ENCODE data around the gene ZP3. TPM values are rescaled to one million over a fixed set of nuclear protein-coding genes. Genes with fewer than 3 reads are reported as not detected.

The ZP3 gene
- total RNA-seq, 4 donors from 2014 or later = 0.46 to 1.0 TPM; not detected in 2

- TF ChIP-seq POLR2A (IDR thresholded peaks at IDR 0.05; ENCODE audit: low read depth) (no peak), POLR2AphosphoS5 (IDR thresholded peaks at IDR 0.05) (no peak), EP300 (IDR thresholded peaks at IDR 0.05) (no peak)
- TF ChIP-seq, protein P1, sequence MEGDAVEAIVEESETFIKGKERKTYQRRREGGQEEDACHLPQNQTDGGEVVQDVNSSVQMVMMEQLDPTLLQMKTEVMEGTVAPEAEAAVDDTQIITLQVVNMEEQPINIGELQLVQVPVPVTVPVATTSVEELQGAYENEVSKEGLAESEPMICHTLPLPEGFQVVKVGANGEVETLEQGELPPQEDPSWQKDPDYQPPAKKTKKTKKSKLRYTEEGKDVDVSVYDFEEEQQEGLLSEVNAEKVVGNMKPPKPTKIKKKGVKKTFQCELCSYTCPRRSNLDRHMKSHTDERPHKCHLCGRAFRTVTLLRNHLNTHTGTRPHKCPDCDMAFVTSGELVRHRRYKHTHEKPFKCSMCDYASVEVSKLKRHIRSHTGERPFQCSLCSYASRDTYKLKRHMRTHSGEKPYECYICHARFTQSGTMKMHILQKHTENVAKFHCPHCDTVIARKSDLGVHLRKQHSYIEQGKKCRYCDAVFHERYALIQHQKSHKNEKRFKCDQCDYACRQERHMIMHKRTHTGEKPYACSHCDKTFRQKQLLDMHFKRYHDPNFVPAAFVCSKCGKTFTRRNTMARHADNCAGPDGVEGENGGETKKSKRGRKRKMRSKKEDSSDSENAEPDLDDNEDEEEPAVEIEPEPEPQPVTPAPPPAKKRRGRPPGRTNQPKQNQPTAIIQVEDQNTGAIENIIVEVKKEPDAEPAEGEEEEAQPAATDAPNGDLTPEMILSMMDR (IDR thresholded peaks at IDR 0.05) = no peak
- no peak overlapping the region for H3K4me3 ChIP-seq
- intact Hi-C loops (cut with DNase I) = no loop called here
- 88% methylated on average over 9 of the region's 9 CpGs for WGBS
- DNase-seq (ENCODE audit: extremely low spot score) = no peak
- H3K4me1 ChIP-seq = no peaks in the 10 kb centered on the region
- no peaks in the 10 kb centered on the region for H3K9me3 ChIP-seq
- no peaks in the 10 kb centered on the region for H3K36me3 ChIP-seq
- no peak overlapping the region for H3K27ac ChIP-seq (replicated peaks in 1 of 4)
- no peaks in the 10 kb centered on the region for H3K27me3 ChIP-seq
Observed at GRCh38 chr7:76405738-76406137, 19.0 kb upstream of the ZP3 start.

- Histone ChIP-seq H3K36me3 (no peaks in the 10 kb centered on the region), H3K4me1 (no peaks in the 10 kb centered on the region), H3K27ac (replicated peaks in 1 of 4) (no peak overlapping the region), H3K9me3 (no peaks in the 10 kb centered on the region), H3K4me3 (no peak overlapping the region), H3K27me3 (no peaks in the 10 kb centered on the region)
- WGBS = 90% methylated on average over 4 of the region's 4 CpGs
- intact Hi-C loops (cut with DNase I) = no loop called here
- no peak for TF ChIP-seq EP300 (IDR thresholded peaks at IDR 0.05)
- DNase-seq (ENCODE audit: extremely low spot score) = no peak
Observed at GRCh38 chr7:76407718-76408117, 17.0 kb upstream of the ZP3 start.

- no peak for DNase-seq (ENCODE audit: extremely low spot score)
- Histone ChIP-seq H3K27ac (replicated peaks in 1 of 4) (no peak overlapping the region), H3K4me1 (no peaks in the 10 kb centered on the region), H3K36me3 (no peaks in the 10 kb centered on the region), H3K4me3 (no peak overlapping the region), H3K27me3 (no peaks in the 10 kb centered on the region), H3K9me3 (no peaks in the 10 kb centered on the region)
- TF ChIP-seq POLR2AphosphoS5 (IDR thresholded peaks at IDR 0.05) = no peak
- no peak for TF ChIP-seq EP300 (IDR thresholded peaks at IDR 0.05)
- TF ChIP-seq, protein P1 (IDR thresholded peaks at IDR 0.05) = no peak
- TF ChIP-seq POLR2A (IDR thresholded peaks at IDR 0.05; ENCODE audit: low read depth) = no peak
- intact Hi-C loops (cut with DNase I) = no loop called here
Observed at GRCh38 chr7:76408121-76408560, 16.6 kb upstream of the ZP3 start.

DNA sequence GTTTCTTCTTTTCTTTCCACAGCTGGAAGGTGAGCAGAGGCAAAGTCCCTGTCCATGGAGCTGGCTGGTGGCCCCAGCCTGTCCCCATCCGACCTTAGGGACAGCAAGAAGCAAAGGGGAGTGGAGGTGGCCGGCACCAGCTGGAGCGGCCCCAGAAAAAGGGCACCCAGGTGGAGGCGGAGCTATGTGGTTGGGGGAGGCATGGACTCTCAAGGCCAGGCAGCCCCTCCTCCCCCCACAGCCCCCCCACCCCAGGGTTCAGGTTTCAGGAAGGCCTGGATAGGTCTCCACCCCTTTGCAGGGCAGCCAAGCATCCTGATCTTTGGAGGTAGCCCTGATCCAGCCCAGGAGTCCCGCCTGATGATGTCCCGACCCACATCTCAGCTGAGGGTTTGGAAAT is 15.2 kb upstream of the ZP3 start, which contains the start of gene SSC4D:
SSC4D (minus strand) TSS at position 161 of the 400 bp plus-strand sequence. CDS start 5,258 bp downstream, outside the sequence.
- Histone ChIP-seq H3K36me3 (no peaks in the 10 kb centered on the region), H3K4me3 (no peak within 1 kb of the TSS), H3K27ac (replicated peaks in 1 of 4) (no peak within 1 kb of the TSS), H3K4me1 (no peaks in the 10 kb centered on the region), H3K9me3 (no peaks in the 10 kb centered on the region), H3K27me3 (no peaks in the 10 kb centered on the region)
- no peak for TF ChIP-seq POLR2A (IDR thresholded peaks at IDR 0.05; ENCODE audit: low read depth)
- TF ChIP-seq, protein P1 (IDR thresholded peaks at IDR 0.05) = no peak
- no peak for TF ChIP-seq EP300 (IDR thresholded peaks at IDR 0.05)
- no peak for TF ChIP-seq POLR2AphosphoS5 (IDR thresholded peaks at IDR 0.05)
- 75% methylated on average over 6 of the region's 6 CpGs for WGBS
- no peak for DNase-seq (ENCODE audit: extremely low spot score)
- intact Hi-C loops (cut with DNase I) = no loop called here

DNA sequence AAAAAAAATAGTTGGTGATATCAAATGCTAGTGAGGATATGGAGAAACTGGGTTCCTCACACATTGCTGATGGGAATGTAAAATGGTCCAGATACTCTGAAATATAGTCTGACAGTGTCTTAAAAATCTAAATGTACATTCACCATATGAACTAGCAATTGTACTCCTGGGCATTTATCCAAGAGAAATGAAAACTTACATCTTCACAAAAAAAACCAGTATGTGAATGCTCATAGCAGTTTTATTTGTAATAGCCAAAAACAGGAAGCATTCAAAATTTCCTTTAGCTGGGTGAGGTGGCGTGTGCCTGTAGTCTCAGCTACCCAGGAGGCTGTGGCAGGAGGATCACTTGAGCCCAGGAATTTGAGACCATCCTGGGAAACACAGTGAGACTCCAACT is 13.1 kb upstream of the ZP3 start:
- Histone ChIP-seq H3K36me3 (no peaks in the 10 kb centered on the region), H3K4me1 (no peaks in the 10 kb centered on the region), H3K27me3 (no peaks in the 10 kb centered on the region), H3K27ac (replicated peaks in 1 of 4) (no peak overlapping the region), H3K9me3 (no peaks in the 10 kb centered on the region), H3K4me3 (no peak overlapping the region)
- 71% methylated on average over 1 of the region's 1 CpG for WGBS
- intact Hi-C loops (cut with DNase I) = no loop called here
- TF ChIP-seq POLR2A (IDR thresholded peaks at IDR 0.05; ENCODE audit: low read depth) (no peak), EP300 (IDR thresholded peaks at IDR 0.05) (no peak), POLR2AphosphoS5 (IDR thresholded peaks at IDR 0.05) (no peak)
- TF ChIP-seq, protein P1 (IDR thresholded peaks at IDR 0.05) = no peak
- DNase-seq (ENCODE audit: extremely low spot score) = no peak
